ENCODE measurements around the gene CMBL.
A peak's percentile ranks its signal among the peaks of the same experiment; 100 is the strongest.

Gene CMBL

GRCh38 chr5:10246761-10247160, 60.9 kb downstream of the CMBL start:
- H3K4me3 ChIP-seq (ENCODE audit: severe bottlenecking), result no peak overlapping the region
- H3K9me3 ChIP-seq (ENCODE audit: severe bottlenecking), result no peaks in the 10 kb centered on the region
- H3K27ac ChIP-seq (ENCODE audit: poor library complexity, severe bottlenecking), result no peak overlapping the region
- peaks cover 7% of the 10 kb centered on the region for H3K36me3 ChIP-seq (ENCODE audit: low read depth)
- ATAC-seq (ENCODE audit: low read depth), result no peak
- TF ChIP-seq CTCF (IDR thresholded peaks at IDR 0.05; ENCODE audit: poor library complexity, severe bottlenecking), result no peak
- peaks cover 11% of the 10 kb centered on the region for H3K4me1 ChIP-seq (ENCODE audit: insufficient read depth, poor library complexity, severe bottlenecking)
- DNase-seq (ENCODE audit: low spot score), result no peak
- no peaks in the 10 kb centered on the region for H3K27me3 ChIP-seq (ENCODE audit: insufficient read depth, poor library complexity, severe bottlenecking)

GRCh38 chr5:10244342-10244944, 63.3 kb downstream of the CMBL start:
- TF ChIP-seq CTCF (IDR thresholded peaks at IDR 0.05; ENCODE audit: poor library complexity, severe bottlenecking), result no peak
- ATAC-seq (ENCODE audit: low read depth) (no peak), DNase-seq (ENCODE audit: low spot score) (no peak)
- H3K27ac ChIP-seq (ENCODE audit: poor library complexity, severe bottlenecking), result no peak overlapping the region
- no peak overlapping the region for H3K4me3 ChIP-seq (ENCODE audit: severe bottlenecking)
- H3K9me3 ChIP-seq (ENCODE audit: severe bottlenecking), result no peaks in the 10 kb centered on the region
- H3K36me3 ChIP-seq (ENCODE audit: low read depth), result no peaks in the 10 kb centered on the region; the same call in 1 of the 2 replicates
- H3K4me1 ChIP-seq (ENCODE audit: insufficient read depth, poor library complexity, severe bottlenecking), result peaks cover 9% of the 10 kb centered on the region
- H3K27me3 ChIP-seq (ENCODE audit: insufficient read depth, poor library complexity, severe bottlenecking), result no peaks in the 10 kb centered on the region

GRCh38 chr5:10243660-10244240, 64.0 kb downstream of the CMBL start:
- Histone ChIP-seq H3K36me3 (ENCODE audit: low read depth) (no peaks in the 10 kb centered on the region; the same call in 1 of the 2 replicates), H3K4me1 (ENCODE audit: insufficient read depth, poor library complexity, severe bottlenecking) (peaks cover 9% of the 10 kb centered on the region), H3K9me3 (ENCODE audit: severe bottlenecking) (no peaks in the 10 kb centered on the region), H3K4me3 (ENCODE audit: severe bottlenecking) (no peak overlapping the region), H3K27me3 (ENCODE audit: insufficient read depth, poor library complexity, severe bottlenecking) (no peaks in the 10 kb centered on the region), H3K27ac (ENCODE audit: poor library complexity, severe bottlenecking) (no peak overlapping the region)
- DNase-seq (ENCODE audit: low spot score) (no peak), ATAC-seq (ENCODE audit: low read depth) (peak; percentile 78)
- no peak for TF ChIP-seq CTCF (IDR thresholded peaks at IDR 0.05; ENCODE audit: poor library complexity, severe bottlenecking)

- ATAC-seq (ENCODE audit: low read depth) (no peak), DNase-seq (ENCODE audit: low spot score) (no peak)
- Histone ChIP-seq H3K27ac (ENCODE audit: poor library complexity, severe bottlenecking) (no peak overlapping the region), H3K4me1 (ENCODE audit: insufficient read depth, poor library complexity, severe bottlenecking) (no peaks in the 10 kb centered on the region), H3K4me3 (ENCODE audit: severe bottlenecking) (no peak overlapping the region), H3K27me3 (ENCODE audit: insufficient read depth, poor library complexity, severe bottlenecking) (no peaks in the 10 kb centered on the region), H3K36me3 (ENCODE audit: low read depth) (peaks cover 26% of the 10 kb centered on the region), H3K9me3 (ENCODE audit: severe bottlenecking) (no peaks in the 10 kb centered on the region)
- TF ChIP-seq CTCF (IDR thresholded peaks at IDR 0.05; ENCODE audit: poor library complexity, severe bottlenecking), result no peak
Observed at GRCh38 chr5:10235350-10235749, 72.4 kb downstream of the CMBL start.

GRCh38 chr5:10233505-10233904, 74.2 kb downstream of the CMBL start:
- Histone ChIP-seq H3K27ac (ENCODE audit: poor library complexity, severe bottlenecking) (no peak overlapping the region), H3K4me1 (ENCODE audit: insufficient read depth, poor library complexity, severe bottlenecking) (no peaks in the 10 kb centered on the region), H3K4me3 (ENCODE audit: severe bottlenecking) (no peak overlapping the region), H3K27me3 (ENCODE audit: insufficient read depth, poor library complexity, severe bottlenecking) (no peaks in the 10 kb centered on the region), H3K9me3 (ENCODE audit: severe bottlenecking) (no peaks in the 10 kb centered on the region), H3K36me3 (ENCODE audit: low read depth) (peaks cover 26% of the 10 kb centered on the region)
- ATAC-seq (ENCODE audit: low read depth), result peak; percentile 46; the same call in 2 of the 3 replicates
- no peak for DNase-seq (ENCODE audit: low spot score)
- peak; percentile 37 for TF ChIP-seq CTCF (IDR thresholded peaks at IDR 0.05; ENCODE audit: poor library complexity, severe bottlenecking)
